GM19372 (cell line): ENCODE measurements around the gene C16orf96.

ENCODE experiments used
- ATAC-seq: cut with Tn5 transposase; IDR thresholded peaks from one replicate; pipeline ENCODE4 v1.9.1; 2021; ENCODE audit warnings: mild to moderate bottlenecking, low read depth, moderate library complexity; ENCODE audit not compliant: unreplicated experiment

C16orf96 gene

DNA sequence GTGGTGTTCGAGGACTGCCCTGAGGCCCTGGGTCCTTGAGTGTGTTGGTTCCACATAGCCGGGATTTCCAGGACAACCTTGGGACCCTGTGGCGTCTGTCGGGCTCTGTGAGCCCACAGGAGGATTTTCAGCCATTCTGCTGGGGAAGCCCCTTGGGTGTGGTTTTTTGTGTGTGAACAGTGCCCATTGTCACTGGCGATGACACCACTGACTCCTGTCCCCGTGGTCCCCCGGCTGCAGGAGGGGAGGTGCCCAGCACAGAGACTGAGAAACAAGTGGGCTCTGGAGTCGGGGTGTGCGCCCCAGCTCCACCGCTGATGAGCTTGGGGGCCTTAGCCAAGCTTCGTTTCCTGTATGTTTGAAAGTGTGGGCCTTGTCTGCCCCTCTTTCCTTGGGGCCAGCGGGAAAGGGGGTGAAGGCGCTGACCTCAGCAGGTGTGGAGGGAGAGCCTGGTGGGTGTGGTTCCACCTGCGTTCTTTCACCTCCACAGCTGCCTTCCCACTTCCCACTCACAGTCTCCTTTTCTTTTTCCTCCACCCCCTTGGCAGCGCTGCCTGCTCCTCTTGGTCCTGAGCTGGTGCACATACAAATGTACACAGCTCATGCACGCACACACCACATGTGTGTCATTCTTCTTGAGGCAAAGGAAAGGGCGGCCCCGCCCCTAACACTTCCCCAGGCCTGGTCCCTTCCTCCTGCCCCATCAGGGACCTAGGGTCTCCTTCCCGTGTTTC is 84.6 kb downstream of the C16orf96 start:
- ATAC-seq: no peak

GRCh38 chr16:4641306-4641687 is 85.2 kb downstream of the C16orf96 start:
- no peak for ATAC-seq

- no peak for ATAC-seq
Measured at GRCh38 chr16:4641895-4642294, 85.8 kb downstream of the C16orf96 start.

- ATAC-seq: no peak
Measured at GRCh38 chr16:4646773-4647643, 90.9 kb downstream of the C16orf96 start.

DNA sequence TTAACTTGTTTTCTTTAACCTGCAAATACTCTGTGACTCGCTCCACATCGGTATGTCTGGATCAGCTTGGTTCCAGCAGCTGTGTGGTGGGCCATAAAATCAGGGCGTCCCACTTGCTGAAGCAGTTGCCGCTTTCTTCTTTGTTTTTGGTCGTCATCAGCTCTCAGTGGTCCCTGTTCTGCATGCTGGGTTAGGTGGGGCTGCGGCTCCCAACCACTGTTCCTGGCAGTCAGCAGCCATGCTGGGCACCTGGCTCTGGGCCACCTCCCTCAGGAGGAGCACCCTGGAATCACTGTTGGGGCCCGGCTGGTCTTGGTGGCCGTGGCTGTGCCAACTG is 91.5 kb downstream of the C16orf96 start:
- no peak for ATAC-seq

DNA sequence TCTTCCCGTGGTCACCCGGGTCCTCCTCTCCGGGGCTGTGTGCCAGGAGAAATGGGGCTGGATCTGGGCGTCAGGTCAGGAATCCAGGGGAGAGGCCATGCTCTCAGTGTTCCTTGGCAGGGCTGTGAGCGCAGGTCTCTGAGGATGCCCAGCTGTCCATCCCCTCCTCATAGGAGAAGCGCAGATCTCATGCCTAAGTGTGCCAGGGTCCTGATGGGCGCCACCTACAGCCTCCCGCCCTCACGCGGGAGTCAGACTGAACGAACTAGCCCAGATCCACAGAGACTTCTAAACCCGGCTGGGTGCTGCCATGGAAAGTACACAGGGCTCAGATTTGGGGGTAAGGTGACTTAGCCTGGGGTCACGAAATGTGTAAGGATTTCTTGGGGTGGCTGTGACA is 92.8 kb downstream of the C16orf96 start:
- no peak for ATAC-seq

GRCh38 chr16:4649744-4650442 is 93.8 kb downstream of the C16orf96 start:
- ATAC-seq: no peak
